K562 (cell line): Measurements from ENCODE around the gene CTBP2. TPM values are rescaled to one million over a fixed set of nuclear protein-coding genes. Genes with fewer than 3 reads are reported as not detected.

Experiments used
- ATAC-seq: fragments of 200-7000 bp; cut with Tn5 transposase; 3 replicates; pipeline ENCODE4 v1.9.1; 2020; ENCODE audit warnings: moderate library complexity
- BruUV-seq: library from RNA; stranded (reverse); fragments of 400-500 nt; replicated peaks from 2 replicates; lab custom pipeline; 2021; lab: Mats Ljungman, UMichigan
- CTCF ChIA-PET: fragments of 300-600 bp; formaldehyde crosslinking; extraction: SDS; loops from one replicate; lab custom pipeline; 2021; ENCODE audit warnings: low intra/inter-chr PET ratio; lab: Yijun Ruan, JAX
- POLR2A ChIA-PET: fragments of 300-600, 350-650 bp; sonication (Branson Sonifier 250); formaldehyde crosslinking; extraction: SDS; loops from one replicate; lab custom pipeline; 2021; ENCODE audit warnings: antibody characterized with exemption, inconsistent platforms; lab: Yijun Ruan, JAX
- DNase-seq, 4 experiments: peaks; one replicate each; pipeline versions ENCODE4 v3.0.0 to v3.0.0-alpha.2; 2011 to 2018; ENCODE audit warnings: low spot score in 3 of 4, mixed read lengths in 3 of 4; ENCODE audit errors: extremely low read depth in 1 of 4
- FAIRE-seq: peaks from 2 replicates; lab custom pipeline; 2011; peaks lifted over from hg19 to GRCh38; lab: Jason Lieb, UNC
- H2AFZ ChIP-seq: 2 replicates; pipeline ENCODE4 v1.6.0; 2011; ENCODE audit warnings: low read depth, low read length, control low read depth, inconsistent platforms
- H3K27ac ChIP-seq: fragments of 200-600 bp; 3 replicates; pipeline ENCODE4 v1.8.0; 2011; ENCODE audit warnings: low read depth, mild to moderate bottlenecking, control low read depth, inconsistent platforms, low read length, moderate library complexity, mixed read lengths; ENCODE audit errors: extremely low read depth
- H3K27me3 ChIP-seq, 2 experiments: fragments of 300-600 bp in 1 of 2; 2 replicates in 1 of 2; 3 replicates in 1 of 2; pipeline versions ENCODE4 v1.6.0 to v1.8.0; 2011; ENCODE audit warnings: inconsistent platforms in 2 of 2, low read length in 2 of 2, mild to moderate bottlenecking in 1 of 2, mixed read lengths in 1 of 2, moderate library complexity in 1 of 2; ENCODE audit not compliant: control insufficient read depth in 2 of 2, insufficient read depth in 2 of 2
- H3K36me3 ChIP-seq: fragments of 300-600 bp; 3 replicates; pipeline ENCODE4 v1.8.0; 2011; ENCODE audit warnings: mild to moderate bottlenecking, low read length, inconsistent platforms; ENCODE audit not compliant: control insufficient read depth, insufficient read depth
- H3K4me1 ChIP-seq, 2 experiments: fragments of 200-600 bp in 1 of 2; replicated peaks in 1 of 2; 2 replicates in 1 of 2; 3 replicates in 1 of 2; pipeline versions ENCODE4 v1.5.1 to v1.8.0; 2011; ENCODE audit warnings: inconsistent platforms in 2 of 2, low read length in 2 of 2, mild to moderate bottlenecking in 1 of 2, mixed read lengths in 1 of 2, moderate library complexity in 1 of 2; ENCODE audit not compliant: control insufficient read depth in 2 of 2, insufficient read depth in 2 of 2
- H3K4me2 ChIP-seq: 2 replicates; pipeline ENCODE4 v1.6.1; 2011; ENCODE audit warnings: low read length, control low read depth, inconsistent platforms, mixed read lengths; ENCODE audit not compliant: insufficient read depth
- H3K4me3 ChIP-seq: fragments of 200-600 bp; sonication (generic), shearing (Covaris generic); 2 replicates; pipeline ENCODE4 v1.5.1; 2016; ENCODE audit warnings: control low read depth, inconsistent platforms
- H3K79me2 ChIP-seq: fragments of 200-600 bp; 3 replicates; pipeline ENCODE4 v1.8.0; 2011; ENCODE audit warnings: low read length, inconsistent platforms; ENCODE audit not compliant: control insufficient read depth, insufficient read depth
- H3K9ac ChIP-seq, 2 experiments: 2 replicates each; pipeline versions ENCODE4 v1.6.0 to v1.6.1; 2011; ENCODE audit warnings: low read depth in 2 of 2, low read length in 2 of 2, control low read depth in 1 of 2, inconsistent platforms in 1 of 2, mild to moderate bottlenecking in 1 of 2, mixed read lengths in 1 of 2; ENCODE audit not compliant: insufficient read depth in 1 of 2
- H3K9me1 ChIP-seq: one replicate; pipeline ENCODE4 v1.6.0; 2011; ENCODE audit warnings: inconsistent platforms, mild to moderate bottlenecking, low read length, moderate library complexity; ENCODE audit not compliant: control insufficient read depth, insufficient read depth
- H3K9me3 ChIP-seq: replicated peaks from 2 replicates; pipeline ENCODE4 v1.5.1; 2011; ENCODE audit warnings: low read depth, low read length, inconsistent platforms; ENCODE audit not compliant: control insufficient read depth, insufficient read depth
- H4K20me1 ChIP-seq: replicated peaks from 2 replicates; pipeline ENCODE4 v1.6.1; 2011; ENCODE audit warnings: low read length, inconsistent platforms, mixed read lengths; ENCODE audit not compliant: control insufficient read depth, insufficient read depth
- ARHGAP35 ChIP-seq: fragments of 450-650 bp; IDR thresholded peaks from 2 replicates; pipeline ENCODE4 v1.6.1; 2018; ENCODE audit not compliant: partially characterized antibody
- CTCFL ChIP-seq: IDR thresholded peaks from 2 replicates; pipeline ENCODE4 v1.6.1; 2011; ENCODE audit warnings: borderline replicate concordance, low read depth, mild to moderate bottlenecking, moderate library complexity, low read length; ENCODE audit not compliant: insufficient read depth, poor library complexity, severe bottlenecking
- TAF1 ChIP-seq: IDR thresholded peaks from 2 replicates; pipeline ENCODE4 v1.6.1; 2011; ENCODE audit warnings: mild to moderate bottlenecking, low read length, moderate library complexity; ENCODE audit not compliant: insufficient read depth, control insufficient read depth, severe bottlenecking; ENCODE audit errors: extremely low read depth
- THRB ChIP-seq: fragments of 450-650 bp; formaldehyde crosslinking; conservative IDR thresholded peaks from 2 replicates; pipeline ENCODE4 v1.4.0; 2022; ENCODE audit warnings: mild to moderate bottlenecking, missing genetic modification characterization
- WHSC1 ChIP-seq: IDR thresholded peaks from one replicate; pipeline ENCODE4 v1.6.1; 2012; ENCODE audit warnings: low read length, control low read depth, inconsistent platforms
- WGBS: fragments of 100-300 bp; shearing (Covaris generic); methylation state at CpG from one replicate; pipeline ENCODE4 v1.1.6; 2016; ENCODE audit warnings: low coverage, mixed read lengths; ENCODE audit not compliant: insufficient coverage; ENCODE audit errors: missing lambda C conversion rate; 5-methylcytosine and 5-hydroxymethylcytosine counted together
- in situ Hi-C: fragments of 300-500 bp; cut with MboI; formaldehyde crosslinking; loops from 4 replicates; pipeline ENCODE4 v1.15.0; 2018; ENCODE audit warnings: inconsistent platforms, mixed read lengths
- intact Hi-C: fragments of 100-400 bp; cut with micrococcal nuclease; formaldehyde crosslinking; loops from 2 replicates; pipeline ENCODE4 v1.14.2; 2022
- polyA plus RNA-seq, 8 experiments: library from polyadenylated mRNA; depleted of rRNA in 4 of 8; stranded (reverse) in 5 of 8; unstranded in 3 of 8; fragments of >200 nt; fragmentation: Nextera tagmentation in 2 of 8; fragmentation: Illumina TruSeq in 1 of 8; extraction: Ambion mirVana in 2 of 8; extraction: Trizol in 1 of 8; gene quantifications; 2 replicates each; pipeline versions ENCODE4 v1.2.1 to v1.2.3, GENCODE V29; 2011 to 2014; ENCODE audit warnings: inconsistent platforms in 1 of 8, missing spikeins in 1 of 8
- total RNA-seq, 7 experiments: library from RNA; depleted of rRNA in 6 of 7; stranded (reverse); fragments of >200 nt in 6 of 7; fragmentation: Illumina TruSeq in 2 of 7; extraction: Trizol in 2 of 7; gene quantifications; 2 replicates each; pipeline versions ENCODE4 v1.2.1 to v1.2.3, GENCODE V29; 2011 to 2021; ENCODE audit warnings: low replicate concordance in 1 of 7
- TF ChIP-seq, protein P1 (sequence below): fragments of 450-650 bp; IDR thresholded peaks from 2 replicates; pipeline ENCODE4 v1.6.1; 2016; ENCODE audit warnings: mild to moderate bottlenecking

CTBP2 gene
- total and polyA plus RNA-seq, 9 of the 15 experiments (the other 6 are each of a cell fraction or from before 2014, with no cell fraction given), result 1.3 to 8.8 (median 5.1) TPM

- H3K27me3 ChIP-seq, result no peaks in the 10 kb centered on the region
- H2AFZ ChIP-seq, result no peak overlapping the region
- no peaks in the 10 kb centered on the region for H3K9me3 ChIP-seq
- 95% methylated on average over 22 of the region's 23 CpGs for WGBS
- peaks cover 24% of the 10 kb centered on the region; the same call in 1 of the 3 replicates for H3K36me3 ChIP-seq
- H3K4me1 ChIP-seq, result peaks cover 0 to 10% of the 10 kb centered on the region in 2 experiments; a peak in 2 of 5 replicates
- H3K4me3 ChIP-seq, result no peak overlapping the region
- H3K79me2 ChIP-seq, result peaks cover 66% of the 10 kb centered on the region
- intact Hi-C loops, result no loop called here
- no peak overlapping the region for H3K4me2 ChIP-seq
- in situ Hi-C loops, result no loop called here
- DNase-seq, result no peak
- no peak overlapping the region for H3K9ac ChIP-seq
- POLR2A ChIA-PET, result no interaction called here
- ATAC-seq, result no peak
- FAIRE-seq, result no peak
- BruUV-seq, result no TSS peak
- no peaks in the 10 kb centered on the region for H3K9me1 ChIP-seq
- peaks cover 23% of the 10 kb centered on the region for H4K20me1 ChIP-seq
- TF ChIP-seq WHSC1, result no peak
- no peak for TF ChIP-seq TAF1
- no peak for TF ChIP-seq ARHGAP35
- TF ChIP-seq THRB (CRISPR knock-in tag), result no peak
- TF ChIP-seq, protein P1, sequence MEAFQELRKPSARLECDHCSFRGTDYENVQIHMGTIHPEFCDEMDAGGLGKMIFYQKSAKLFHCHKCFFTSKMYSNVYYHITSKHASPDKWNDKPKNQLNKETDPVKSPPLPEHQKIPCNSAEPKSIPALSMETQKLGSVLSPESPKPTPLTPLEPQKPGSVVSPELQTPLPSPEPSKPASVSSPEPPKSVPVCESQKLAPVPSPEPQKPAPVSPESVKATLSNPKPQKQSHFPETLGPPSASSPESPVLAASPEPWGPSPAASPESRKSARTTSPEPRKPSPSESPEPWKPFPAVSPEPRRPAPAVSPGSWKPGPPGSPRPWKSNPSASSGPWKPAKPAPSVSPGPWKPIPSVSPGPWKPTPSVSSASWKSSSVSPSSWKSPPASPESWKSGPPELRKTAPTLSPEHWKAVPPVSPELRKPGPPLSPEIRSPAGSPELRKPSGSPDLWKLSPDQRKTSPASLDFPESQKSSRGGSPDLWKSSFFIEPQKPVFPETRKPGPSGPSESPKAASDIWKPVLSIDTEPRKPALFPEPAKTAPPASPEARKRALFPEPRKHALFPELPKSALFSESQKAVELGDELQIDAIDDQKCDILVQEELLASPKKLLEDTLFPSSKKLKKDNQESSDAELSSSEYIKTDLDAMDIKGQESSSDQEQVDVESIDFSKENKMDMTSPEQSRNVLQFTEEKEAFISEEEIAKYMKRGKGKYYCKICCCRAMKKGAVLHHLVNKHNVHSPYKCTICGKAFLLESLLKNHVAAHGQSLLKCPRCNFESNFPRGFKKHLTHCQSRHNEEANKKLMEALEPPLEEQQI, result no peak
- TF ChIP-seq CTCFL, result no peak
- no peak overlapping the region for H3K27ac ChIP-seq
- CTCF ChIA-PET, result no interaction called here
Observed at GRCh38 chr10:125063256-125063925, 97.0 kb downstream of the CTBP2 start.
